AG09309 (cell line): ENCODE data around the gene GTF2F2.
A peak's percentile ranks its signal among the peaks of the same experiment; 100 is the strongest.

Experiments
- DNase-seq: peaks from one replicate; pipeline ENCODE4 v3.0.0-alpha.2; 2010; ENCODE audit warnings: low read depth
- H3K4me3 ChIP-seq: 2 replicates; pipeline ENCODE4 v1.5.1; 2011; ENCODE audit warnings: mild to moderate bottlenecking, low read depth, low read length, moderate library complexity; ENCODE audit not compliant: control insufficient read depth
- CTCF ChIP-seq: IDR thresholded peaks from 2 replicates; pipeline ENCODE4 v1.5.1; 2011; ENCODE audit warnings: mild to moderate bottlenecking, low read depth, low read length, inconsistent platforms; ENCODE audit not compliant: insufficient read depth, control insufficient read depth; ENCODE audit errors: missing control alignments

The GTF2F2 gene

DNA sequence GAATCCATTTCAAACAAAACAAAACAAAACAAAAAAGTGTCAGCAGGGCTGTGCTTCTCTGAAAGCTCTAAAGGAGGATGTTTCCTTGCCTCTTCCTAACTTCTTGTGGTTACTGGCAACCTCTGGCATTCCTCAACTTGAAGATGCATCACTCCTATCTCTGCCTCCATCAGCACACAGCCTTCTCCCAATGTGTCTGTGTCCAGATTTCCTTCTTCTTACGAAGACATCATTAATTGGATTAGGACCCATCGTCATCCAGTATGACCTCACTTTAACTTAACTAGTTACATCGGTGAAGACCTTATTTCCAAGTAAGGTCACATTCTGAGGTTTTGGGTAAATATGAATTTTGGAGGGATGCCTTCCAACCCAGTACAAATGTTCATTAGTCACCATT lies 33.8 kb upstream of the GTF2F2 start:
- TF ChIP-seq CTCF, result no peak
- H3K4me3 ChIP-seq, result no peak overlapping the region
- DNase-seq, result peak; percentile 62

DNA sequence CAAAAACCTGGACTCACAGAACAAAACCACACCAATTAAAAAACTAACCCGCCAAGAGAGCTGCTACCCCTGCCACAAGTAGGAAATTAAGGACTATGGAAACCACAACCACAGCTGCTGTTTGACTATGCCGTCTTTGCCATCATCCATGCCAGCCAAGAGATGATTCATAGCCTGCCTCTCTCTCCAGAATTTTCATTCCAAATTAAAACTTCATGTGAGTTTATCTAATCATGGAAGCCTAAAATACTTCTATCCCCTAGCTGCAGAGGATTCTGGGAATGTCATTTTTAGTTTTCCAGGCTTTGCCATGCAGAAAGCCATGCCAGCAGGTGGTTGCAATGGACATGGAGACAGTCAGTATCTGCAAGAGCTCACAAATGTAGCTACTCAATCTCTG lies 27.6 kb upstream of the GTF2F2 start:
- no peak overlapping the region for H3K4me3 ChIP-seq
- no peak for TF ChIP-seq CTCF
- no peak for DNase-seq

DNA sequence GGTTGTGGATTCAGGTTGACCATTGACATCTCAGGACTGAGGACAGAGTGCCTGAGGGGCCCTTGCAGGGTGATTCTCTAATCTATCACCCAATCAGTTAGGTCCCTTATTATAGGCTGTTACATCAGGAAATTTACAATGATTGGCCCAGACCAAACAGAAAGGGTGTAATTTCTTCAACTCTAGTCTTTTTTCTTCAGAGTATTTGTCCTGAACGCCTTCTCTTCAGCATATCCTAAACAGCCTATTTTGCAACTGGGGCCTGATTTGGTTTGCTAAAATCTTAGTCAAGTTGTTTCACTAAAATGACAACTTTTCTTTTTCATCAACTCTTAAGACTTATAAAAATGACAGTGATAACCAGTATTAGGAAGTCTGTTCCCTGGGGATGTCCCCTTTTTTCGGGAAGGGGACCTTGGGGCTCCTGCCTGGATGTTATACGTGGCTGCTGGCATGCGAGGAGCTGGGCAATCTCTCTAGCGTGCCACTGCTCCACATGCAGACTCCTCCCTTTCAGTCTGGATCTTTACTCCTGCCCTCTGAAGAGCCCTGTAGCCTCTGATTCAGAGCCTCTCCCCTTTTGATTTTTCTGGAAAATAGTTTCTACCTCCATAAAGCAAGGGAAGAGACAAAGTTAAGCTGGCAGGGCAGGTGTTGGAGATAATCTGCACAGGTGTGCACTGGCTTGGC lies 19.6 kb upstream of the GTF2F2 start:
- DNase-seq, result no peak
- H3K4me3 ChIP-seq, result no peak overlapping the region
- TF ChIP-seq CTCF, result no peak

GRCh38 chr13:45101327-45102018 lies 18.8 kb upstream of the GTF2F2 start:
- no peak for DNase-seq
- no peak overlapping the region for H3K4me3 ChIP-seq
- no peak for TF ChIP-seq CTCF

- DNase-seq, result no peak
- TF ChIP-seq CTCF, result no peak
- H3K4me3 ChIP-seq, result no peak overlapping the region
Measured at GRCh38 chr13:45102136-45102507, 18.2 kb upstream of the GTF2F2 start.

- no peak for TF ChIP-seq CTCF
- DNase-seq, result no peak
- H3K4me3 ChIP-seq, result no peak overlapping the region
Measured at GRCh38 chr13:45103449-45103848, 16.9 kb upstream of the GTF2F2 start.

- no peak for TF ChIP-seq CTCF
- no peak for DNase-seq
- no peak overlapping the region for H3K4me3 ChIP-seq
Measured at GRCh38 chr13:45104261-45104660, 16.0 kb upstream of the GTF2F2 start.
